GM12878 (cell line): ENCODE results near the gene SULT2B1. TPM values are rescaled to one million over a fixed set of nuclear protein-coding genes. Genes with fewer than 3 reads are reported as not detected.

ENCODE experiments used
- ATAC-seq: fragments of 200-7000 bp; cut with Tn5 transposase; 3 replicates; pipeline ENCODE4 v1.9.1; 2020; ENCODE audit warnings: mild to moderate bottlenecking, moderate library complexity
- BruUV-seq: library from RNA; stranded (reverse); fragments of 400-500 nt; replicated peaks from 2 replicates; lab custom pipeline; 2021; lab: Mats Ljungman, UMichigan
- CTCF ChIA-PET: fragments of 300-600 bp; sonication (Branson Sonifier 250); formaldehyde crosslinking; extraction: SDS; loops from one replicate; lab custom pipeline; 2021; ENCODE audit warnings: inconsistent platforms; lab: Yijun Ruan, JAX
- POLR2A ChIA-PET: fragments of 350-600 bp; formaldehyde crosslinking; extraction: SDS; loops from one replicate; lab custom pipeline; 2021; ENCODE audit warnings: inconsistent platforms; lab: Charles Lee
- RAD21 ChIA-PET: fragments of 300-600 bp; sonication (Branson Sonifier 250); formaldehyde crosslinking; loops from one replicate; lab custom pipeline; 2023; ENCODE audit warnings: antibody characterized with exemption; ENCODE audit not compliant: unreplicated experiment; lab: Charles Lee
- SMC1A ChIA-PET: fragments of 300-600 bp; sonication (Branson Sonifier 250); formaldehyde crosslinking; loops from one replicate; lab custom pipeline; 2023; ENCODE audit not compliant: unreplicated experiment, uncharacterized antibody; lab: Charles Lee
- DNase-seq: peaks from one replicate; pipeline ENCODE4 v3.0.0-alpha.2; 2011; ENCODE audit warnings: low read depth, low spot score
- FAIRE-seq: peaks from 3 replicates; lab custom pipeline; 2011; peaks lifted over from hg19 to GRCh38; lab: Jason Lieb, UNC
- H2AFZ ChIP-seq: 2 replicates; pipeline ENCODE4 v1.6.0; 2011; ENCODE audit warnings: low read depth, low read length, control low read depth; ENCODE audit not compliant: control insufficient read depth
- H3K27ac ChIP-seq: 2 replicates; pipeline ENCODE4 v1.5.1; 2011; ENCODE audit warnings: control low read depth; ENCODE audit not compliant: control insufficient read depth, insufficient read depth
- H3K27me3 ChIP-seq, 2 experiments: replicated peaks in 1 of 2; 2 replicates each; pipeline versions ENCODE4 v1.6.0 to v1.6.1; 2011; ENCODE audit warnings: low read length in 1 of 2; ENCODE audit not compliant: control insufficient read depth in 2 of 2, insufficient read depth in 2 of 2
- H3K36me3 ChIP-seq, 2 experiments: 2 replicates each; pipeline ENCODE4 v1.5.1; 2011; ENCODE audit warnings: low read length in 1 of 2; ENCODE audit not compliant: control insufficient read depth in 2 of 2, insufficient read depth in 2 of 2
- H3K4me1 ChIP-seq: 2 replicates; pipeline ENCODE4 v1.6.1; 2011; ENCODE audit warnings: mild to moderate bottlenecking, low read length, moderate library complexity, mixed read lengths; ENCODE audit not compliant: control insufficient read depth, insufficient read depth
- H3K4me2 ChIP-seq: 2 replicates; pipeline ENCODE4 v1.6.0; 2011; ENCODE audit warnings: control low read depth; ENCODE audit not compliant: control insufficient read depth, insufficient read depth
- H3K4me3 ChIP-seq: fragments of 200-600 bp; sonication (generic); 2 replicates; pipeline ENCODE4 v1.5.1; 2016
- H3K79me2 ChIP-seq: 2 replicates; pipeline ENCODE4 v1.6.0; 2011; ENCODE audit warnings: low read length; ENCODE audit not compliant: control insufficient read depth, insufficient read depth
- H3K9ac ChIP-seq: 2 replicates; pipeline ENCODE4 v1.8.0; 2011; ENCODE audit warnings: low read length, control low read depth, mixed read lengths; ENCODE audit not compliant: control insufficient read depth, insufficient read depth
- H3K9me3 ChIP-seq: replicated peaks from 3 replicates; pipeline ENCODE4 v1.5.1; 2011; ENCODE audit warnings: mild to moderate bottlenecking, low read length; ENCODE audit not compliant: control insufficient read depth, insufficient read depth
- H4K20me1 ChIP-seq: 2 replicates; pipeline ENCODE4 v1.6.0; 2011; ENCODE audit not compliant: control insufficient read depth, insufficient read depth
- CEBPB ChIP-seq, 2 experiments: fragments of 150-350 bp in 1 of 2; IDR thresholded peaks; 2 replicates each; pipeline ENCODE4 v1.6.1; 2012 to 2014; ENCODE audit warnings: low read depth in 2 of 2, low read length in 2 of 2, borderline replicate concordance in 1 of 2, inconsistent platforms in 1 of 2
- CTCF ChIP-seq, 3 experiments: IDR thresholded peaks in 2 of 3; conservative IDR thresholded peaks in 1 of 3; 2 replicates each; pipeline ENCODE4 v1.5.1; 2011; ENCODE audit warnings: low read depth in 3 of 3, low read length in 3 of 3, mild to moderate bottlenecking in 3 of 3, control low read depth in 2 of 3, moderate library complexity in 2 of 3, inconsistent platforms in 1 of 3, mixed read lengths in 1 of 3; ENCODE audit not compliant: control insufficient read depth in 2 of 3, insufficient read depth in 1 of 3; ENCODE audit errors: extremely low read depth in 1 of 3
- CUX1 ChIP-seq: IDR thresholded peaks from 2 replicates; pipeline ENCODE4 v1.6.1; 2012; ENCODE audit warnings: improper control_type of control experiment, low read depth, low read length; ENCODE audit not compliant: insufficient replicate concordance
- E2F4 ChIP-seq: IDR thresholded peaks from 2 replicates; pipeline ENCODE4 v1.6.1; 2012; ENCODE audit warnings: low read depth, low read length, improper control_type of control experiment
- EP300 ChIP-seq, 2 experiments: fragments of 150-350 bp in 1 of 2; IDR thresholded peaks; 2 replicates each; pipeline ENCODE4 v1.6.1; 2011 to 2012; ENCODE audit warnings: low read depth in 2 of 2, low read length in 2 of 2, borderline replicate concordance in 1 of 2, improper control_type of control experiment in 1 of 2, inconsistent platforms in 1 of 2; ENCODE audit not compliant: control insufficient read depth in 1 of 2
- PML ChIP-seq: IDR thresholded peaks from 2 replicates; pipeline ENCODE4 v1.6.1; 2012; ENCODE audit warnings: low read length, inconsistent platforms
- SP1 ChIP-seq: IDR thresholded peaks from one replicate; pipeline ENCODE4 v1.6.1; 2011; ENCODE audit warnings: low read depth, low read length
- SREBF2 ChIP-seq: IDR thresholded peaks from 2 replicates; pipeline ENCODE4 v1.6.1; 2012; ENCODE audit warnings: mild to moderate bottlenecking, low read length
- WGBS: methylation state at CpG from one replicate; pipeline ENCODE4 v1.1.6; 2016; ENCODE audit warnings: low lambda C conversion rate; ENCODE audit not compliant: insufficient replicate concordance, insufficient coverage; ENCODE audit errors: missing lambda C conversion rate; 5-methylcytosine and 5-hydroxymethylcytosine counted together
- in situ Hi-C: fragments of 300-500 bp; cut with MboI; formaldehyde crosslinking; loops from 9 replicates; pipeline ENCODE4 v1.14.3; 2018; ENCODE audit warnings: mixed read lengths
- intact Hi-C: fragments of 100-400 bp; cut with micrococcal nuclease; formaldehyde crosslinking; loops from one replicate; pipeline ENCODE4 v1.14.2; 2022; ENCODE audit not compliant: unreplicated experiment
- polyA plus RNA-seq, 11 experiments: library from polyadenylated mRNA; depleted of rRNA in 4 of 11; unstranded in 6 of 11; stranded (reverse) in 5 of 11; fragments of >200 nt; fragmentation: Nextera tagmentation in 4 of 11; fragmentation: Illumina TruSeq in 1 of 11; extraction: Ambion mirVana in 4 of 11; extraction: Trizol in 1 of 11; gene quantifications; 1 replicate in 1 of 11; 2 replicates in 10 of 11; pipeline versions ENCODE4 v1.2.1 to v1.2.3, GENCODE V29; 2011 to 2016; ENCODE audit warnings: inconsistent platforms in 2 of 11, missing spikeins in 2 of 11, low read depth in 1 of 11
- total RNA-seq, 4 experiments: library from RNA; depleted of rRNA in 3 of 4; stranded (reverse); fragments of >200 nt in 3 of 4; fragmentation: Illumina TruSeq in 1 of 4; extraction: Trizol in 1 of 4; gene quantifications; 2 replicates each; pipeline versions ENCODE4 v1.2.1 to v1.2.3, GENCODE V29; 2013 to 2021

Gene SULT2B1
- total and polyA plus RNA-seq, 10 of the 15 experiments (the other 5 are each of a cell fraction or from before 2014, with no cell fraction given): 0.11 to 0.14 TPM; not detected in 8

GRCh38 chr19:48598996-48599700 lies 47.2 kb downstream of the SULT2B1 start (continued):
- TF ChIP-seq CEBPB (IDR thresholded peaks at IDR 0.05; ENCODE audit: borderline replicate concordance in 1 of 2, low read depth in 2 of 2, low read length in 2 of 2) (no peak), PML (no peak), E2F4 (no peak), EP300 (IDR thresholded peaks at IDR 0.05; ENCODE audit: borderline replicate concordance in 1 of 2, control insufficient read depth in 1 of 2, low read depth in 2 of 2, low read length in 2 of 2) (no peak)
- TF ChIP-seq, all 136 proteins: peak for 0

GRCh38 chr19:48600679-48601417 lies 48.9 kb downstream of the SULT2B1 start:
- in situ Hi-C loops: no loop called here
- POLR2A ChIA-PET: no interaction called here
- H3K9ac ChIP-seq: no peak overlapping the region

More at GRCh38 chr19:48600679-48601417, 48.9 kb downstream of the SULT2B1 start:
- ChIA-PET CTCF (no interaction called here), RAD21 (no interaction called here), SMC1A (no interaction called here)
- H3K36me3 ChIP-seq: no peaks in the 10 kb centered on the region
- ATAC-seq: no peak
- DNase-seq: no peak
- no peak overlapping the region for H2AFZ ChIP-seq
- H3K79me2 ChIP-seq: no peaks in the 10 kb centered on the region; the same call in 1 of the 2 replicates
- 69% methylated on average over 21 of the region's 21 CpGs for WGBS
- no peaks in the 10 kb centered on the region for H3K9me3 ChIP-seq
- no peak overlapping the region for H3K4me2 ChIP-seq
- H3K4me1 ChIP-seq: peaks cover 6% of the 10 kb centered on the region; the same call in 1 of the 2 replicates
- no peaks in the 10 kb centered on the region for H4K20me1 ChIP-seq
- H3K4me3 ChIP-seq: no peak overlapping the region
- FAIRE-seq: no peak
- BruUV-seq: no TSS peak
- H3K27me3 ChIP-seq: no peaks in the 10 kb centered on the region
- H3K27ac ChIP-seq: no peak overlapping the region
- intact Hi-C loops: no loop called here
- TF ChIP-seq CTCF (IDR thresholded peaks at IDR 0.05 in 2 of 3, conservative IDR thresholded peaks at IDR 0.05 in 1 of 3; ENCODE audit: control insufficient read depth in 2 of 3, extremely low read depth in 1 of 3, insufficient read depth in 1 of 3, low read depth in 3 of 3, low read length in 3 of 3) (no peak), SREBF2 (no peak), SP1 (no peak), CUX1 (no peak)
- TF ChIP-seq, all 136 proteins: peak for 0
